Stimulated activated CD8-positive, alpha-beta memory T cell treated with anti-CD3 and anti-CD28 coated beads, Interleukin-12 subunit alpha, Interleukin-12 subunit beta, amount 100 ng/mL, for 1 hour (primary cell): ENCODE measurements around the gene CBL.
"Not testable (repeated sequence)": the region's sequence is repeated elsewhere in the genome, so short reads cannot be mapped to it uniquely, and the experiment has no call there.

Experiments
- DNase-seq: peaks from one replicate; pipeline ENCODE4 v3.0.0-alpha.2; 2020; ENCODE audit warnings: low read depth

Gene CBL

DNA sequence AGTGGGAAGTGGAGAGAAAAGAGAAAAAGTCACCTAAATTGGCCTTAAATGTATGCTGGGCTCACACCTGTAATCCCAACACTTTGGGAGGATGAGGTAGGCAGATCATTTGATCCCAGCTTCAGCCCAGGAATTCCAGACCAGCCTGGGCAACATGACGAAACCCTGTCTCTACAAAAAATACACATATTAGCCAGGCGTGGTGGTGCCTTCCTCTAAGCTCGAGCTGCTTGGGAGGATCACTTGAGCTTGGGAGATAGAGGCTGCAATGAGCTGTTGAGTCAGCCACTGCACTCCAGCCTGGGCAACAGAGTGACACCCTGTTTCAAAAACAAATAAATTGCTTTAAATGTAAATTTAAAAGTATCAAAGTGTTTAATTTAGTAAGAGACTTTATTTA lies 3.9 kb downstream of the CBL start:
- DNase-seq = no peak

DNA sequence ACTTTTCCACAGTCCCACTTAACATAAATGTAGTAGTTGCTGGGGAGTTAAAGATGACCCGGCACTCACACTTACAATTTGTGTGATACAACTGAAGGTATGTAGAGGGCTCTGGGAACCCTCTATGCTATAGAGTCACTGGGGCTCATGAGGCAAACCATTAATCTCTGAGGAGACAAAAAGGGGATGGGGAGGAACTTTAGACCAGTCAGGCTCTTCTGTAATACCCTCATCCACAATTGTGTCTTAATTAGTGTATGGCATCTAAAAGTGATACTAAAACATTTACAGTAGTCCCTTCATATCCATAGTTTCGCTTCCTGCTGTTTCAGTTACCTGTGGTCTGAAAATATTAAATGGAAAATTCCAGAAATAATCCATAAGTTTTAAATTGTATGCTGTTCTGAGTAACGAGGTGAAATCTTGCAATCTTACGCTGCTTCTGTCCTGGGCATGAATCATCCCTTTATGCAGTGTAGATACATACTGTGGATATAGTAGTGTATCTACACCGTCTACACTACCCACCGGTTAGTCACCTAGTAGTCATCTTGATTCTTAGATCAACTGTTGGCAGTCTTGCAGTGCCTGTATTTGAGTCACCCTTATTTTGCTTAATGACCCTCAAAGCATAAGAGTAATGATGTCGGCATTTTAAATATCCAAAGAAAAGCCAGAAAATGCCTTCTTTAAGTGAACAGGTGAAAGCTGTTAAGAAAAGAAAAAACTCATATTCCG lies 12.2 kb downstream of the CBL start:
- DNase-seq = no peak

DNA sequence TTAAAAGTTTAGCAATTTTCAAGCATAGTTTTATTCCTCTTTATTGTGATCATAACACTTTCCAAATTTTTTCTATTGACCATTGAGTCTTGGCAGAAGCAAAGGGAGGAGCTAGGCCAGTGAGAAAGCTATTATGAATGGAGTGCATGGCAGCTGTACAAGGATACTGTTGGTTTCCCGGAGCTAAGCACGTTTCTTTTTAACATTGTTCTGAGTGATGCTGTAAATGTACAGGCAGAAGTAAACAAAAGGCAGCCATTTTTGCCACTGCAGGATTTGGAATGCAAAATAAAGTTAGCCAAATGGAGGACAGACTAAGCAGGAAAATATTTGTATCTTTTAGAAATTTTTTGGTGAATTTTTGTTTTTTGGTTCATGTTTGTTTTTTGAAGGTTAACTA lies 16.2 kb downstream of the CBL start:
- DNase-seq = no peak

DNA sequence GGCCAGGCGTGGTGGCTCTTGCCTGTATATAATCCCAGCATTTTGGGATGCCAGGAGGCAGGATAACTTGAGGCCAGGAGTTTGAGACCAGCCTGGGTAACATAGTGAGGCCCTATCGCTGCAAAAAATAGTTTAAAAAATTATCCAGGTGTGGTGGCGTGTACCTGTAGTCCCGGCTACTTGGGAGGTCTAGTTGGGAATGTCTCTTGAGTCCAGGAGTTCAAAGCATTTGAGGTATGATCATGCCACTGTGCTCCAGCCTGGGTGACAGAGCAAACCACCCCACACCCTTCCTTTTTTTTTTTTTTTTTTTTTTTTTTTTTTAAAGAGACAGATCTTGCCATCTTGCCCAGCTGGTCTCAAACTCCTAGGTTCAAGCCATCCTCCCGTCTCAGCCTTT lies 16.8 kb downstream of the CBL start:
- DNase-seq = no peak

DNA sequence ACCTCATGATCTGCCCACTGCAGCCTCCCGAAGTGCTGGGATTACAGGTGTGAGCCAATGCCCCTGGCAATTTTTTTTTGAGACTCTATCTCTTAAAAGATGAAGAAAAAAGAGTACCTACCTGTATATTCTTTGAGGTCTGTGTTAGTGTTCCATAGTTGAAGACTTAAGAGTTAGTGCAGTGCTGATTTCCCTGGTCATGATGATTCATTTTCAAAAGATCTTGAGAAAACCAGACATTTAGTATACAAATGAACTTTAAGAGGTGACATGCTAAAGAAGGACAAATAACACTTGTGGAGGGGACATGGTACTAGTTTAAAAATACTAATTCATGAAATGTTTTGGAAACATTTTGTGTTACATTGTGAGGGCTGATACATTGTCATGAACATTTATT lies 17.7 kb downstream of the CBL start:
- DNase-seq = no peak

DNA sequence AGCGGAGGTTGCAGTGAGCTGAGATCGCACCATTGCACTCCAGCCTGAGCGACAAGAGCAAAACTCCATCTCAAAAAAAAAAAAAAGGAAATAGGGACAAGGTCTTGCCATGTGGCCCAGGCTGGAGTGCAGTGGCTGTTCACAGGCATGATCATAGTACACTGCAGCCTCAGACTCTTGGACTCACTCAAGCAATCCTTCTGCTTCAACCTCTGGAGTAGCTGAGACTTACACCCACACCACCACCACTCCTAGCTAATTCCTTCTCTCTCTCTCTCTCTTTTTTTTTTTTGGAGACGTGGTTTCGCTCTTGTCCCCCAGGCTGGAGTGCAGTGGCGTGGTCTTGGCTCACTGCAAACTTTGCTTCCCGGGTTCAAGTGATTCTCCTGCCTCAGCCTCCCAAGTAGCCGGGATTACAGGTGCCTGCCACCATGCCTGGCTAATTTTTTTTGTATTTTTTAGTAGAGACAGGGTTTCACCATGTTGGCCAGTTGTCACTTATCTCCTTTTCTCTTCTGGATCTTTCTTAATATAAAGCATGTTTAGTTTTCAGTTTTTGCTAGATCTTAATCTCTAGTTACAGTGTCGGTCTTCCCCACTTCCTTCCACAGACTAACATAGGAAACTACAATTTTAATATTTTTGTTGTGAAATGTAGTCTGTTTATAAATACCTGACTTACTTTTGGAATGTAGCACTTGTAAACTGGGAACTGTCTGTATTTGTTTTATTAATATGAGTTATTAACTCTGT lies 22.6 kb downstream of the CBL start:
- DNase-seq = not testable (repeated sequence)

DNA sequence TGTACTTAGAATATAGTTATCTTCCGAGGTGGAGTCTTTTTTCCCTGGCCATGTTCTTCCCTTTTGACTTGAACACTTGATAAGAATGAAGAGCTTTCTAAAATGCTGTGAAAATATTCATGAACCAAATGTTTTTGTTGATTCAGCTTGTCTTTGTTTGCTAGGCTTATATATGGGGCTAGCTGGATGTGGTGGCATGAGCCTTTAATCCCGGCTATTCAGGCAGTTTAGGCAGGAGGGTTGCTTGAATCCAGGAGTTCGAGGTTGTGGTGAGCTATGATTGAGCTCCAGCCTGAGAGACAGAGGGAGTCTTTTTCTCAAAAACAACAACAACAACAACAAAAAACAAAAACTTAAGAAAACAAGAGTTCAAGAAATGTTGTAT lies 23.1 kb downstream of the CBL start:
- DNase-seq = no peak

DNA sequence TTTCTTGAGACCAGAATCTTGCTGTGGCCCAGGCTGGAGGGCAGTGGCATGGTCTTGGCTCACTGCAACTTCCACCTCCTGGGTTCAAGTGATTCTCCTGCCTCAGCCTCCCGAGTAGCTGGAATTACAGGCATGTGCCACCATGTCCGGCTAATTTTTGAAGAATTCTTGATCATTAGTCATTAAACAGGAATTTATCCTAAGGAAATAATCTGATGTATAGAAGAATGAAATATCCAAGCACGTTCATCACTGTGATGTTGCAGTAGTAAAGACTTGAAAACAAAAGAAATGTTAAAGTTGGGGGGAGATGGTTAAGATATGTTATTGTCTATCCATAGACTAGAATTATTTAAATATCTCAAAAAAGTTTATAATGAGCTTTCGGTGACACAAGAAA lies 23.6 kb downstream of the CBL start:
- DNase-seq = no peak

DNA sequence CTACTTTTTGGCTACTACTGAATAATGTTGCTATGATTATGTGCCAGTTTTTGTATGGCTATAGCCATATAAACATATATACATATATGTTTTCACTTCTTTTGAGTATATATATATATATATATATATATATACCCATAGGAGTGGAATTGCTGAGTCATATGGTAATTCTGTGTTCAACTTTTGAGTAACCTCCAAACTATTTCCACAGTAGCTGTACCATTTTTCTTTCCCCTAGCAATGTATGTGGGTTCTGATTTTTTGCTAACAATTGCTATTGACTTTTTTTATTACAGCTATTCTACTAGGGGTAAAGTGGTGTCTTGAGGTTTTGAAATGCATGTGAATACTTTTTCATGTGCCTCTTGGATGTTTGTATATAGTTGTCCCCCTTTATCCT lies 30.4 kb downstream of the CBL start:
- DNase-seq = no peak

DNA sequence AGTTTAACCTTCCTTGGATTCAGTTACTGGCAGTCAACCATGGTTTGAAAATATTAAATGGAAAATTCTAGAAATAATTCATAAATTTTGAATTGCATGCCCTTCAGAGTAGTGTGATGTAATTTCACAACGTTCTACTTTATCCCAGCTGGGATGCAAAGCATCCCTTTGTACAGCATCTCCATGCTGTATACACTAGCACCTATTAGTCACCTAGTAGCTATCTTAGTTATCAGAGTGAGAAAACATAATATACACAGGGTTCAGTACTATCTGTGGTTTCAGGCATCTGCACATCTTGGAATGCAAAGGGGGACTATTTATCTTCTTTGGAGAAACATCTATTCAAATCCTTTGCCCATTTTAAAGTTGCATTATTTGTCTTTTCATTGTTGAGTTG lies 30.8 kb downstream of the CBL start:
- no peak for DNase-seq

DNA sequence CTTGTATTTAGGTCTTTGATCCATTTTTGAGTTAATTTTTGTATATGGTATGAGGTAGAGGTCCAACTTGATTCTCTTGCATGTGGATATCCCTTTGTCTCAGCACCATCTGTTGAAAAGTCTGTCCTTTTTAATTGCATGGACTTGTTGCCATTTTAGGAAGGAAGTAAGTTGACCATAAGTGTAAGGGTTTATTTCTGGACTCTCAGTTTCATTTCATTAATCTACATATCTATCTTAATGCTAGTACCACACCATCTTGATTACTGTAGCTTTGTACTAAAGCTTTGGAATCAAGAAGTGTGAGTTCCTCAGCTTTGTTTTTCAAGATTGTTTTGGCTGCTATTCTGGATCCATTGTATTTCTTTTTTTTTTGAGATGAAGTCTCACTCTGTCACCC lies 31.4 kb downstream of the CBL start:
- DNase-seq = no peak

DNA sequence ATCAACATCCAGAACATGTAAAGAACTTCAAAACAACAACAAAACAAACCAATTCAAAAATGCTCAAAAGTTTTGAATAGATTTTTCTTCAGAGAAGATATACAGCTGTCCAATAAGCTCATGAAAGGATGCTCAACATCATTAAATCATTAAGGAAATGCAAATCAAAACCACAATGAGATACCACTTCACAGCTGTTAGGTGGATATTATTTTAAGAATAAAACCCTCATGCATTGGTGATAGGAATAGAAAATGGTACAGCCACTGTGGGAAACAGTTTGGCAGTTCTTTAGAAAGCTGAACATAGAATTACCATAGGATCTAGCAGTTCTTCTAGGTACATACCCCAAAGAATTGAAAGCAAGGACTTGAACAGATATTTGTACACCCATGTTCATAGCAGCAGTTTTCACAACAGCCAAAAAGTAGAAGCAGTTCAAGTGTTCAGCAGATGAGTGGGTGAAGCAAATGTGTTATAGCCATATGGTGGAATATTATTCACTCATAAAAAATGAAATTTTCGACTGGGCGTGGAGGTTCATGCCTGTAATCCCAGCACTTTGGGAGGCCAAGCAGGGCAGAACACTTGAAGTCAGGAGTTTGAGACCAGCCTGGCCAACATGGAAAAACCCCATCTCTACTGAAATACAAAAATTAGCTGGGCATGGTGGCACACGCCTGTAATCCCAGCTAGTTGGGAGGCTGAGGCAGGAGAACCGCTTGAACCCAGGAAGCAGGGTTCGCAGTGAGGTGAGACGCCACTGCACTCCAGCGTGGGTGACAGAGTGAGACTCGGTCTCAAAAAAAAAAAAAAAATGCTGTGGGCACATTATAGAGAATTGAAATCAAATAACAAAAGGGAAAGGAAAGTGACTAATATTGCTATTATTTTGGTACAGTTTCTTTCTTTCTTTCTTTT lies 42.9 kb downstream of the CBL start:
- no peak for DNase-seq

DNA sequence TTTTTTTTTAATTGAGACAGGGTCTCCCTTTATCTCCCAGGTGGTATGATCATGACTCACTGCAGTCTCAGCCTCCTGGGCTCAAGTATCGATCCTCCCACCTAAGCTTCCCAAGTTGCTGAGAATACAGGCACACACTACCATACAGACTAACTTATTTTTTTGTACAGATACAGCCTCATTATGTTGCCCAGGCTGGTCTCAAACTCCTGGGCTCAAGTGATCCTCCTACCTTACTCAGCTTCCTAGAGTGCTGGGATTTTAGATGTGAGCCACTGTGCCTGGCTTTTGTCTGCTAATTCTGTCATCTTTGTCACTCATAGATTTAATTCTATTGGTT lies 43.5 kb downstream of the CBL start:
- DNase-seq = no peak

DNA sequence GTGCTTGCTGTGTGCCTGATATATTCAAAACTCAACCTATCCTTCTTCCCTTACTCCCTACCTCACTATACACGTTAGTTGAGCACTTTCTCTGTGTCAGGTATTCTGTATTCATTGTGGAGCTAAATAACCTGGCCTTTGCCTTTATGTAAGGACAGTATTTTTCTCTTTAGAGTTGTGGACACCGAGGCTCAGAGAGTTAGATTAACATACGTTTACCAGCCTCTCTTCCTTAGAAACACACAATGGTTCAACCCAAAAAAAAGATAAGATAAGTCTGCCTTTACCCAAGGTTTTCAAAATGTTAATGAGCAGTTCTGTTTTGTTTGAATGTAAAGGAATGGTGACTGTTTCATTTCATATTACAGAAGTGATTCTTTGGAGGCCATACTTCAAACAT lies 45.0 kb downstream of the CBL start:
- DNase-seq = no peak

DNA sequence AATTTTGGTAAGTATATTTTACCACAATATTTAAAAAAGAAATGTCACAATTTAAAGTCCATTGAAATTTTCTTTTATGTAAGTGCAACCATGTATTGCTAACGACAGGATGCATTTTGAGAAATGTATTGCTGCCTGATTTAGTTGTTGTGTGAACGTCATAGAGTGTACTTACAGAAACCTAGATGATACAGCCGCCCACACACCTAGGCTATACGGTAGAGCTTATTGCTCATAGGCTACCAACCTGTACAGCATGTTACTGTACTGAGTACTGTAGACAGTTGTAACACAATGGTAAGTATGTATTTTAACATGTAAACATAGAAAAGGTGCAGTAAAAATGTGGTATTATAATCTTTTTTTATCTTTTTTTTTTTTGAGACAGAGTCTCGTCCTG lies 48.1 kb downstream of the CBL start:
- DNase-seq = no peak

DNA sequence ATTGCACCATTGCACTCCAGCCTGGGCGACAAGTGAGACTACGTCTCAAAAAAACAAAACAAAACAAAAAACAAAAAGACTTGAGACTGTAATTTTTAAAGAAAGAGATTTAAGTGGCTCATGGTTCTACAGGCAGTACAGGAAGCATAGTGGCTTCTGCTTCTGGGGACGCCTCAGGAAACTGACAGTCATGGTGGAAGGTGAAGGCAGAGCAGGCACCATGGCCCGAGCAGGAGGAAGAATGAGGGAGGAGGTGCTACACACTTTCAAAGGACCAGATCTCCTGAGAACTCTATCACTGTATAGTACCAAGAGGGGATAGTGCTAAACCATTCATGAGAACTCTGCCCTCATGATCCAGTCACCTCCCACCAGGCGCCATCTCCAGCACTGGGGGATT lies 52.0 kb downstream of the CBL start:
- no peak for DNase-seq

DNA sequence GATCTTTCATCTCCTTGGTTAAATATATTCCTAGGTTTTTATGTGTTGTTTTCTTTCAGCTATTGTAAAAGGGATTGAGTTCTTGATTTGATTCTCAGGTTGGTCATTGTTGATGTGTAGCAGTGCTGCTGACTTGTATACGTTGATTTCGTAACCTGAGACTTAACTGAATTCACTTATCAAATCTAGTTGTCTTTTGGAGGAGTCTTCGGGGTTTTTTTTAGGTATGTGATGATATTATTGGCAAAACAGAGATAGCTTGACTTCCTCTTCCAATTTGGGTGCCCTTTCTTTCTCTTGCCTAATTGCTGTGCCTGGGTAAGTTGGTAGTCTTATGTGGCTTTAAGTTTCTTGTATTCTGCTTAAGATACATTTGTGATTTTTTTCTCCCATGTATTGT lies 52.8 kb downstream of the CBL start:
- DNase-seq = no peak

DNA sequence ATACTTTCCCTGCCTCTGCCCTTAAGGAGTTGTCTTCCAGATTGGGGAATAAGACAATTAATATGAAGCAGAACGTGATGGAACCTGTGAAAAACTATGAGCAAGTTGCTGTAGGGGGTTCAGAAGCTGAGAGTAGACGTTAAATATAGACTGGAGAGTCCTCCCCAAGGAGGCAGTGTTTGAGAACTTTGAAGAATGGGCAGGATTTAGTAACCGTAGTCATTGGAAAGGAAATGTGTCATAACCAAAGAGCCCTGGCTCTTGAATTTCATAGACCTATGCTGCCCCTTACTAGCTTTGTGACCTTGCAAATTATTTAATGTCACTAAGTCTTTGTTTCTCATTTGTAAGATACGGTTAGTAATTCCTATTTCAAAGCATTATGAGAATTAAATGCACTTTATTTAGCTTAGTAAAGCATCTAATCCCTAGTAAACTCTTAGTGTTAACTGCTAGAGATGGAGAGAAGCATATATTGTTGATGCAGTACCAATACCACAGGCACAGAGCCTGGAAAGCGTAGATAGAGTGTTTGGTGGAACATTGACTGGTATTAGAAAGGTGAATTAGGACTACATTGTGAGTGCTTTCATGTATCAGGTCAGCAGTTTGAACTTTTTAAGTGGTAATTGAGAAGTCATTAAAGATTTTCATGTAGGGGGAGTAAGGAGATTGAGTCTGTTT lies 56.7 kb downstream of the CBL start:
- DNase-seq = no peak

DNA sequence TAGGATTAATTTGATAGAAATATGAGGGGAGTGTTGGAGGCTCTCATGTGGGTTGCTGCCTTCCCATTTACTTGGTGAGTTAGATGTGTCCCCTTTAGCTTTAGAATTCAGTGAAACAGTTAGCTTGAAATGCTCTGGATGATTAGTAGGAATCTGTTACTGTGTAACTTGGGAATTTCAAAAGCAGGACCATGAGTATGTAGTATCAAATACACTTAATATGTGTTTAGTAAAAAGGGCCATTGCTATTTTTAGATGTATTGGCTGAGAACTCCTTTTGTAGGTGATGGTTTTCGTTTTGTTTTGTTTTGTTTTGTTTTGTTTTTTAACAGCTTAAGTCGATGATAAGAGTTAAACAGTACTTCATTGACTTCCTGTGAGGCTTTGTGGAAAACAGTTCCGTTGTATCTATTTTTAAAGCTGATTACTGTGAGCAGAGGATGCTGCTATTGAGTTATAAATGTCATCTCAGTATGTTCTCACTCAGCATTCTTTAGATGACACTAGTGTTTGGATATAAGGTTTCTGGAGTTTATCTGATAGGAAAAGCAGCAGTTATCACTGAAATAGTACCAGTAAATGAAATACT lies 57.3 kb downstream of the CBL start:
- DNase-seq = no peak

DNA sequence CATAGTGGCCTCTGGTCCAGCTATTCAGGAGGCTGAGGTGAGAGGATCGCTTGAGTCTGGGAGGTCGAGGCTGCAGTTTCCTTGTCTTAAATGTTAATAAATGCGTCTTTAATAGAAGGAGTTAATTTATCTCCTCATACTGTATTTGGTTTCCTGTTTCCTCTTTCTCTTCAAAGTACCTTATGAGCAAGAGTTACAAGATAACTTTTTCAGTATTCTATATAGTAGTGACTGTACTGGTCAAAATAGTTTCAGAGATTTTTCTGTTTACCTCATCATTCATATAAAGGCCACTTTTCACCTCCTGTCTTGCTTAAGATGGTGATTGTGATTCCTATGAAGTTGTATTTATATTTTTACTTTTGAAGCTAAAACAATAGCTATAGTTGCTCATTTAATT lies 59.9 kb downstream of the CBL start:
- DNase-seq = no peak

DNA sequence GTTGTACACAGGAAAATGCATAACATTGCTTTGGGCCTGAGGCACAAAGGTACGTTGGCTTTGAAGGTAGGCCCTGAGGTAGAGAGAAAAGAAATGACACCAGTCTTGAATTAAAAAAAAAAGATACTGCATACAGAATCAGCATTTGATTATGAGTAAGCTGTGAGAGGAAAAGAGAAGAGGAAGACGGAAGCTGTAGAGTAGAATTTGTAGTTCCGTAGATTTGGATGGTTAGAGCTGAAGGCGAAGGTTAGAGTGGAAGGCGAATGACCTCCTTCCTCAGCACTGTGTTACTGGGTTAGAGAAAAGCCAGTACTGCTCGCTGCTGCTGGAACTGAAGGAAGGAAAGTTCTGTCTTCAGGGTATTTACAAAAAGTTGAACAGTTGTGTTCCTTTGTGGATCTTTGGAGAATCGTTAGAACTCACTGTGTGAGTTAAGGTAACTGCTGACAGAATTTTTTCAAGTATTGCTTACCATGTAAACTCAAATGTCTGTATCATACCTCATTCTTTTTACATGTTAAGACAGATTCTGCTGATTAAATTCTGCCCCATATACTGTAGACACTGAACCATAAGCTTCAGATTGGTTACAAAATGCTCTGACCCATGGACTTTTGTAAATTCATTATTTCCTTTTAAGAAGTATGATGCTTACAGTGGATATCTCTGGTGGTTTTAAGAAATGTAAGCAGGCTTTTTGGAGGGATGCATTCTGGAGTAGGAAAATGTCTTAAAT lies 60.5 kb downstream of the CBL start:
- no peak for DNase-seq
